GM23338 (cell line): ENCODE results near the gene FANCC. TPM values are rescaled to one million over a fixed set of nuclear protein-coding genes. Genes with fewer than 3 reads are reported as not detected.

ENCODE experiments used
- ATAC-seq: fragments of 200-7000 bp; cut with Tn5 transposase; 3 replicates; pipeline ENCODE4 v1.9.1; 2020
- DNase-seq: peaks from one replicate; pipeline ENCODE4 v3.0.0-alpha.2; 2015; ENCODE audit warnings: low spot score
- H2AFZ ChIP-seq: fragments of 200-600 bp; sonication (generic); 2 replicates; pipeline ENCODE4 v1.8.0; 2016; ENCODE audit warnings: antibody characterized with exemption, mild to moderate bottlenecking, moderate library complexity
- H3F3A ChIP-seq: fragments of 200-600 bp; sonication (generic); replicated peaks from 2 replicates; pipeline ENCODE4 v1.8.0; 2017; ENCODE audit warnings: antibody characterized with exemption, mixed run types, low read depth
- H3K27ac ChIP-seq: fragments of 200-600 bp; sonication (generic); 2 replicates; pipeline ENCODE4 v1.6.1; 2016; ENCODE audit warnings: low read depth
- H3K27me3 ChIP-seq: fragments of 200-600 bp; sonication (generic); 2 replicates; pipeline ENCODE4 v1.8.0; 2016; ENCODE audit warnings: mild to moderate bottlenecking, mixed run types, moderate library complexity; ENCODE audit not compliant: insufficient read depth
- H3K36me3 ChIP-seq: fragments of 200-600 bp; sonication (generic); 2 replicates; pipeline ENCODE4 v1.8.0; 2016; ENCODE audit warnings: mild to moderate bottlenecking; ENCODE audit not compliant: insufficient read depth
- H3K4me1 ChIP-seq: fragments of 200-600 bp; sonication (generic); 2 replicates; pipeline ENCODE4 v1.8.0; 2016; ENCODE audit warnings: mild to moderate bottlenecking, moderate library complexity; ENCODE audit not compliant: insufficient read depth
- H3K4me2 ChIP-seq: fragments of 200-600 bp; sonication (generic); 2 replicates; pipeline ENCODE4 v1.7.1; 2017; ENCODE audit warnings: mixed run types
- H3K4me3 ChIP-seq: fragments of 200-600 bp; sonication (generic); 2 replicates; pipeline ENCODE4 v1.6.1; 2016; ENCODE audit warnings: mixed run types
- H3K79me2 ChIP-seq: fragments of 200-600 bp; sonication (generic); replicated peaks from 2 replicates; pipeline ENCODE4 v1.8.0; 2017; ENCODE audit warnings: mild to moderate bottlenecking; ENCODE audit not compliant: insufficient read depth
- H3K9me2 ChIP-seq: fragments of 200-600 bp; sonication (generic); 2 replicates; pipeline ENCODE4 v1.8.0; 2017; ENCODE audit not compliant: insufficient read depth
- H4K20me1 ChIP-seq: fragments of 200-600 bp; sonication (generic); replicated peaks from 2 replicates; pipeline ENCODE4 v1.8.0; 2017; ENCODE audit warnings: mild to moderate bottlenecking; ENCODE audit not compliant: insufficient read depth
- H3K27ac Mint-ChIP-seq: 2 replicates; pipeline ENCODE4 v1.8.0; 2020; ENCODE audit warnings: inconsistent platforms, mild to moderate bottlenecking, moderate library complexity, mixed read lengths
- H3K27me3 Mint-ChIP-seq: 3 replicates; pipeline ENCODE4 v1.8.0; 2022; ENCODE audit warnings: low read depth, mild to moderate bottlenecking, moderate library complexity, mixed read lengths, inconsistent platforms; ENCODE audit not compliant: insufficient read depth, poor library complexity
- H3K36me3 Mint-ChIP-seq: 3 replicates; pipeline ENCODE4 v1.8.0; 2021; ENCODE audit warnings: low read depth, mild to moderate bottlenecking, inconsistent platforms, moderate library complexity, mixed read lengths
- H3K4me1 Mint-ChIP-seq: 3 replicates; pipeline ENCODE4 v1.8.0; 2020; ENCODE audit warnings: mild to moderate bottlenecking, inconsistent platforms, mixed read lengths
- H3K4me3 Mint-ChIP-seq: 3 replicates; pipeline ENCODE4 v1.8.0; 2021; ENCODE audit warnings: moderate library complexity, mild to moderate bottlenecking, inconsistent platforms, mixed read lengths
- H3K9me3 Mint-ChIP-seq: 3 replicates; pipeline ENCODE4 v1.8.0; 2020; ENCODE audit warnings: moderate library complexity, mild to moderate bottlenecking, inconsistent platforms, mixed read lengths
- CREB1 ChIP-seq: fragments of 250-450 bp; sonication (Bioruptor Pico); IDR thresholded peaks from 2 replicates; pipeline ENCODE4 v1.5.0; 2020; ENCODE audit warnings: low read depth, mild to moderate bottlenecking, moderate library complexity
- ETS1 ChIP-seq: IDR thresholded peaks from 2 replicates; pipeline ENCODE4 v1.6.1; 2016; ENCODE audit warnings: antibody characterized with exemption
- EZH2 ChIP-seq: fragments of 200-600 bp; sonication (generic); IDR thresholded peaks from one replicate; pipeline ENCODE4 v1.8.0; 2017; ENCODE audit warnings: antibody characterized with exemption, mild to moderate bottlenecking, low read depth; ENCODE audit not compliant: unreplicated experiment
- EZH2phosphoT487 ChIP-seq: fragments of 200-600 bp; sonication (generic); IDR thresholded peaks from one replicate; pipeline ENCODE4 v1.8.1; 2018; ENCODE audit warnings: antibody characterized with exemption; ENCODE audit not compliant: unreplicated experiment
- JUNB ChIP-seq: IDR thresholded peaks from one replicate; pipeline ENCODE4 v1.6.1; 2016; ENCODE audit warnings: antibody characterized with exemption; ENCODE audit not compliant: unreplicated experiment
- NANOG ChIP-seq: IDR thresholded peaks from 2 replicates; pipeline ENCODE4 v1.6.1; 2016; ENCODE audit warnings: antibody characterized with exemption, borderline replicate concordance
- POLR2AphosphoS5 ChIP-seq: IDR thresholded peaks from 2 replicates; pipeline ENCODE4 v1.6.1; 2016; ENCODE audit warnings: antibody characterized with exemption, low read depth
- STAT1 ChIP-seq: IDR thresholded peaks from one replicate; pipeline ENCODE4 v1.6.1; 2016; ENCODE audit warnings: antibody characterized with exemption; ENCODE audit not compliant: unreplicated experiment
- ZNF114 ChIP-seq: fragments of 250-450 bp; sonication (Bioruptor Pico); IDR thresholded peaks from 2 replicates; pipeline ENCODE4 v1.5.0; 2020; ENCODE audit warnings: mild to moderate bottlenecking, moderate library complexity
- ZNF331 ChIP-seq: fragments of 250-450 bp; sonication (Bioruptor Pico); IDR thresholded peaks from 2 replicates; pipeline ENCODE4 v1.5.0; 2020; ENCODE audit warnings: low read depth, mild to moderate bottlenecking, moderate library complexity
- ZNF462 ChIP-seq: fragments of 250-450 bp; sonication (Bioruptor Pico); IDR thresholded peaks from 2 replicates; pipeline ENCODE4 v1.5.0; 2020; ENCODE audit warnings: mild to moderate bottlenecking, moderate library complexity
- polyA plus RNA-seq: library from polyadenylated mRNA; unstranded; fragments of >200 nt; fragmentation: Nextera tagmentation; extraction: Ambion mirVana; gene quantifications from 2 replicates; pipeline ENCODE4 v1.2.1, GENCODE V29; 2016
- total RNA-seq: library from RNA; depleted of rRNA; stranded (reverse); fragments of >200 nt; shearing (Covaris generic); gene quantifications from 2 replicates; pipeline ENCODE4 v1.2.3, GENCODE V29; 2014
- TF ChIP-seq, protein P1 (sequence below): IDR thresholded peaks from one replicate; pipeline ENCODE4 v1.6.1; 2018; ENCODE audit warnings: antibody characterized with exemption; ENCODE audit not compliant: unreplicated experiment
- TF ChIP-seq, protein P2 (sequence below), 2 experiments: fragments of 200-600 bp in 1 of 2; sonication (generic) in 1 of 2; conservative IDR thresholded peaks; 2 replicates each; pipeline versions ENCODE4 v1.5.1 to v1.6.1; 2016 to 2017; ENCODE audit warnings: antibody characterized with exemption in 2 of 2, low read depth in 2 of 2, mild to moderate bottlenecking in 2 of 2, moderate library complexity in 1 of 2

Gene FANCC
- total and polyA plus RNA-seq, 2 experiments from 2014 or later, result 7.8 to 18.1 TPM

- no peak for TF ChIP-seq NANOG
- no peak for TF ChIP-seq JUNB
- no peak for TF ChIP-seq ZNF114
- no peak for TF ChIP-seq ETS1
- no peak for TF ChIP-seq POLR2AphosphoS5
- TF ChIP-seq, protein P1, sequence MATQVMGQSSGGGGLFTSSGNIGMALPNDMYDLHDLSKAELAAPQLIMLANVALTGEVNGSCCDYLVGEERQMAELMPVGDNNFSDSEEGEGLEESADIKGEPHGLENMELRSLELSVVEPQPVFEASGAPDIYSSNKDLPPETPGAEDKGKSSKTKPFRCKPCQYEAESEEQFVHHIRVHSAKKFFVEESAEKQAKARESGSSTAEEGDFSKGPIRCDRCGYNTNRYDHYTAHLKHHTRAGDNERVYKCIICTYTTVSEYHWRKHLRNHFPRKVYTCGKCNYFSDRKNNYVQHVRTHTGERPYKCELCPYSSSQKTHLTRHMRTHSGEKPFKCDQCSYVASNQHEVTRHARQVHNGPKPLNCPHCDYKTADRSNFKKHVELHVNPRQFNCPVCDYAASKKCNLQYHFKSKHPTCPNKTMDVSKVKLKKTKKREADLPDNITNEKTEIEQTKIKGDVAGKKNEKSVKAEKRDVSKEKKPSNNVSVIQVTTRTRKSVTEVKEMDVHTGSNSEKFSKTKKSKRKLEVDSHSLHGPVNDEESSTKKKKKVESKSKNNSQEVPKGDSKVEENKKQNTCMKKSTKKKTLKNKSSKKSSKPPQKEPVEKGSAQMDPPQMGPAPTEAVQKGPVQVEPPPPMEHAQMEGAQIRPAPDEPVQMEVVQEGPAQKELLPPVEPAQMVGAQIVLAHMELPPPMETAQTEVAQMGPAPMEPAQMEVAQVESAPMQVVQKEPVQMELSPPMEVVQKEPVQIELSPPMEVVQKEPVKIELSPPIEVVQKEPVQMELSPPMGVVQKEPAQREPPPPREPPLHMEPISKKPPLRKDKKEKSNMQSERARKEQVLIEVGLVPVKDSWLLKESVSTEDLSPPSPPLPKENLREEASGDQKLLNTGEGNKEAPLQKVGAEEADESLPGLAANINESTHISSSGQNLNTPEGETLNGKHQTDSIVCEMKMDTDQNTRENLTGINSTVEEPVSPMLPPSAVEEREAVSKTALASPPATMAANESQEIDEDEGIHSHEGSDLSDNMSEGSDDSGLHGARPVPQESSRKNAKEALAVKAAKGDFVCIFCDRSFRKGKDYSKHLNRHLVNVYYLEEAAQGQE, result no peak
- TF ChIP-seq STAT1, result no peak
- TF ChIP-seq EZH2, result no peak
- no peak for TF ChIP-seq ZNF331 (CRISPR knock-in tag)
- no peak for TF ChIP-seq ZNF462 (CRISPR knock-in tag)
- TF ChIP-seq EZH2phosphoT487, result no peak
- TF ChIP-seq, protein P2, sequence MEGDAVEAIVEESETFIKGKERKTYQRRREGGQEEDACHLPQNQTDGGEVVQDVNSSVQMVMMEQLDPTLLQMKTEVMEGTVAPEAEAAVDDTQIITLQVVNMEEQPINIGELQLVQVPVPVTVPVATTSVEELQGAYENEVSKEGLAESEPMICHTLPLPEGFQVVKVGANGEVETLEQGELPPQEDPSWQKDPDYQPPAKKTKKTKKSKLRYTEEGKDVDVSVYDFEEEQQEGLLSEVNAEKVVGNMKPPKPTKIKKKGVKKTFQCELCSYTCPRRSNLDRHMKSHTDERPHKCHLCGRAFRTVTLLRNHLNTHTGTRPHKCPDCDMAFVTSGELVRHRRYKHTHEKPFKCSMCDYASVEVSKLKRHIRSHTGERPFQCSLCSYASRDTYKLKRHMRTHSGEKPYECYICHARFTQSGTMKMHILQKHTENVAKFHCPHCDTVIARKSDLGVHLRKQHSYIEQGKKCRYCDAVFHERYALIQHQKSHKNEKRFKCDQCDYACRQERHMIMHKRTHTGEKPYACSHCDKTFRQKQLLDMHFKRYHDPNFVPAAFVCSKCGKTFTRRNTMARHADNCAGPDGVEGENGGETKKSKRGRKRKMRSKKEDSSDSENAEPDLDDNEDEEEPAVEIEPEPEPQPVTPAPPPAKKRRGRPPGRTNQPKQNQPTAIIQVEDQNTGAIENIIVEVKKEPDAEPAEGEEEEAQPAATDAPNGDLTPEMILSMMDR (conservative IDR thresholded peaks at IDR 0.05; ENCODE audit: low read depth in 2 of 2), result no peak
- TF ChIP-seq CREB1 (CRISPR knock-in tag), result no peak
- no peak overlapping the region for H3K4me3 ChIP-seq
- H3K79me2 ChIP-seq, result no peaks in the 10 kb centered on the region
- ATAC-seq (no peak), DNase-seq (no peak)
- peaks cover 11% of the 10 kb centered on the region for H3K27me3 Mint-ChIP-seq
- no peaks in the 10 kb centered on the region for H3K36me3 Mint-ChIP-seq
- no peak overlapping the region for H3K4me3 Mint-ChIP-seq
- no peak overlapping the region for H2AFZ ChIP-seq
- no peak overlapping the region for H3K4me2 ChIP-seq
- no peaks in the 10 kb centered on the region for H3F3A ChIP-seq
- H3K4me1 ChIP-seq, result no peaks in the 10 kb centered on the region
- H4K20me1 ChIP-seq, result no peaks in the 10 kb centered on the region
- no peaks in the 10 kb centered on the region for H3K36me3 ChIP-seq
- peaks cover 3% of the 10 kb centered on the region for H3K9me2 ChIP-seq
- H3K27ac Mint-ChIP-seq, result no peak overlapping the region
- no peak overlapping the region for H3K27ac ChIP-seq
- peaks cover 29% of the 10 kb centered on the region for H3K4me1 Mint-ChIP-seq
- H3K9me3 Mint-ChIP-seq, result no peaks in the 10 kb centered on the region
- H3K27me3 ChIP-seq, result no peaks in the 10 kb centered on the region
Observed at GRCh38 chr9:95190413-95190812, 127.1 kb downstream of the FANCC start.
